Gastrocnemius medialis (tissue), 4 donors: ENCODE measurements around the gene UBL4A. TPM values are rescaled to one million over a fixed set of nuclear protein-coding genes. Genes with fewer than 3 reads are reported as not detected.

Source experiments
- ATAC-seq, 2 donors: fragments of 150-250 bp; one replicate each; pipeline ENCODE4 v1.9.1; 2016
- DNase-seq, 2 donors: peaks; one replicate each; pipeline ENCODE4 v3.0.0-alpha.2; 2019
- H3K27ac ChIP-seq, 4 donors: fragments of 200-600 bp; sonication (generic); 1 replicate in 1 of 4; 2 replicates in 3 of 4; pipeline ENCODE4 v1.5.1; 2016 to 2018; ENCODE audit warnings: mild to moderate bottlenecking in 2 of 4, moderate library complexity in 1 of 4
- H3K27me3 ChIP-seq, 3 donors: fragments of 200-600 bp; sonication (generic) in 2 of 3; 1 replicate in 1 of 3; 2 replicates in 2 of 3; pipeline versions ENCODE4 v1.5.1 to v1.6.0; 2016 to 2019; ENCODE audit warnings: mild to moderate bottlenecking in 1 of 3, moderate library complexity in 1 of 3
- H3K36me3 ChIP-seq, 2 donors: fragments of 200-600 bp; sonication (generic) in 1 of 2; one replicate each; pipeline ENCODE4 v1.5.1; 2017 to 2018
- H3K4me1 ChIP-seq, 2 donors: fragments of 200-600 bp; sonication (generic) in 1 of 2; one replicate each; pipeline ENCODE4 v1.5.1; 2016 to 2017; ENCODE audit warnings: mild to moderate bottlenecking in 2 of 2
- H3K4me3 ChIP-seq, 4 donors: fragments of 200-600 bp; sonication (generic) in 3 of 4; 1 replicate in 1 of 4; 2 replicates in 3 of 4; pipeline ENCODE4 v1.5.1; 2016 to 2019; ENCODE audit warnings: mild to moderate bottlenecking in 2 of 4
- H3K9me3 ChIP-seq, 3 donors: fragments of 200-600 bp; sonication (generic) in 2 of 3; 1 replicate in 1 of 3; 2 replicates in 2 of 3; pipeline ENCODE4 v1.5.1; 2016 to 2019
- CTCF ChIP-seq, 5 experiments: fragments of 450-650 bp in 3 of 5; fragments of 200-600 bp in 2 of 5; sonication (generic) in 2 of 5; IDR thresholded peaks in 4 of 5; conservative IDR thresholded peaks in 1 of 5; 1 replicate in 4 of 5; 2 replicates in 1 of 5; pipeline ENCODE4 v1.5.1; 2016 to 2019; ENCODE audit warnings: antibody characterized with exemption in 5 of 5, mild to moderate bottlenecking in 3 of 5, moderate library complexity in 3 of 5
- POLR2A ChIP-seq, 2 donors: fragments of 450-650 bp; IDR thresholded peaks; one replicate each; pipeline ENCODE4 v1.6.1; 2017; ENCODE audit warnings: antibody characterized with exemption in 2 of 2, mild to moderate bottlenecking in 2 of 2, moderate library complexity in 2 of 2
- in situ Hi-C, 4 donors: fragments of 200-750 bp; cut with MboI; loops; one replicate each; pipeline versions ENCODE4 v1.15.0 to v1.8.0; 2017; ENCODE audit warnings: low sequenced_read_pairs in 4 of 4
- intact Hi-C: fragments of 100-400 bp; cut with DNase I; formaldehyde crosslinking; loops from one replicate; pipeline ENCODE4 v1.15.1; 2023; ENCODE audit warnings: low total_unique reads
- total RNA-seq, 4 donors: library from RNA; depleted of rRNA; stranded (reverse); fragments of >200 nt; gene quantifications; one replicate each; pipeline versions ENCODE4 v1.1.0 to v1.2.3, GENCODE V29; 2016

Gene UBL4A
- total RNA-seq, 4 donors from 2014 or later, result 54.6 to 116 (median 79.8) TPM

GRCh38 chrX:154452823-154453222, 33.6 kb downstream of the UBL4A start:
- H3K4me3 ChIP-seq, result no peak overlapping the region
- TF ChIP-seq CTCF (IDR thresholded peaks at IDR 0.05 in 4 of 5, conservative IDR thresholded peaks at IDR 0.05 in 1 of 5), result no peak
- no peak overlapping the region for H3K27ac ChIP-seq
- intact Hi-C loops, result no loop called here
- H3K27me3 ChIP-seq, result no peaks in the 10 kb centered on the region
- no peaks in the 10 kb centered on the region for H3K9me3 ChIP-seq
- peaks cover 0 to 27% of the 10 kb centered on the region in 2 donors for H3K36me3 ChIP-seq
- no peak for ATAC-seq
- DNase-seq, result no peak
- in situ Hi-C loops, result no loop called here
- no peaks in the 10 kb centered on the region for H3K4me1 ChIP-seq

GRCh38 chrX:154450312-154450711, 36.1 kb downstream of the UBL4A start:
- peaks cover 0 to under 1% of the 10 kb centered on the region in 2 donors for H3K4me1 ChIP-seq
- DNase-seq (no peak), ATAC-seq (no peak)
- no peak overlapping the region for H3K27ac ChIP-seq
- no peaks in the 10 kb centered on the region for H3K9me3 ChIP-seq
- H3K36me3 ChIP-seq, result peaks cover 0 to 27% of the 10 kb centered on the region in 2 donors
- TF ChIP-seq POLR2A (IDR thresholded peaks at IDR 0.05) (no peak), CTCF (IDR thresholded peaks at IDR 0.05 in 4 of 5, conservative IDR thresholded peaks at IDR 0.05 in 1 of 5) (no peak)
- in situ Hi-C loops (no loop called here), intact Hi-C loops (no loop called here)
- no peak overlapping the region for H3K4me3 ChIP-seq
- no peaks in the 10 kb centered on the region for H3K27me3 ChIP-seq

- DNase-seq (no peak), ATAC-seq (no peak)
- intact Hi-C loops, result no loop called here
- peaks cover 0 to 27% of the 10 kb centered on the region in 2 donors for H3K36me3 ChIP-seq
- no peaks in the 10 kb centered on the region for H3K27me3 ChIP-seq
- in situ Hi-C loops, result no loop called here
- no peak overlapping the region for H3K4me3 ChIP-seq
- H3K27ac ChIP-seq, result no peak overlapping the region
- H3K9me3 ChIP-seq, result no peaks in the 10 kb centered on the region
- no peak for TF ChIP-seq POLR2A (IDR thresholded peaks at IDR 0.05)
- TF ChIP-seq CTCF (IDR thresholded peaks at IDR 0.05 in 4 of 5, conservative IDR thresholded peaks at IDR 0.05 in 1 of 5), result no peak
- peaks cover 4 to 5% of the 10 kb centered on the region in 2 donors for H3K4me1 ChIP-seq
Measured at GRCh38 chrX:154449618-154450017, 36.8 kb downstream of the UBL4A start.

- intact Hi-C loops, result no loop called here
Measured at GRCh38 chrX:154448484-154448883, 37.9 kb downstream of the UBL4A start.

More at GRCh38 chrX:154448484-154448883, 37.9 kb downstream of the UBL4A start:
- Histone ChIP-seq H3K36me3 (peaks cover 0 to 27% of the 10 kb centered on the region in 2 donors), H3K4me1 (peaks cover 4 to 6% of the 10 kb centered on the region in 2 donors), H3K4me3 (no peak overlapping the region), H3K9me3 (no peaks in the 10 kb centered on the region), H3K27ac (no peak overlapping the region), H3K27me3 (no peaks in the 10 kb centered on the region)
- no peak for ATAC-seq
- no peak for TF ChIP-seq CTCF (IDR thresholded peaks at IDR 0.05 in 4 of 5, conservative IDR thresholded peaks at IDR 0.05 in 1 of 5)
- TF ChIP-seq POLR2A (IDR thresholded peaks at IDR 0.05), result no peak
- no peak for DNase-seq
- in situ Hi-C loops, result no loop called here
